NB4 (cell line): ENCODE data around the gene CFAP100.

Experiments used
- CTCF ChIP-seq: IDR thresholded peaks from one replicate; pipeline ENCODE4 v1.5.1; 2012; ENCODE audit warnings: low read depth, low read length
- MAX ChIP-seq: IDR thresholded peaks from 2 replicates; pipeline ENCODE4 v1.6.1; 2011; ENCODE audit warnings: low read depth, low read length
- POLR2A ChIP-seq: IDR thresholded peaks from 2 replicates; pipeline ENCODE4 v1.6.1; 2011; ENCODE audit warnings: mild to moderate bottlenecking; ENCODE audit not compliant: insufficient read length; ENCODE audit errors: extremely low read depth

GRCh38 chr3:126475413-126476114 is 80.9 kb downstream of the CFAP100 start, which contains the start of gene ZXDC:
- TF ChIP-seq CTCF (peak; percentile 35), POLR2A (peak; percentile 77), MAX (0 out of 2 replicates have a peak, but pooled peaks have one; percentile 25)
